Keratinocyte (primary cell): ENCODE measurements around the gene ANKRD44. TPM values are rescaled to one million over a fixed set of nuclear protein-coding genes. Genes with fewer than 3 reads are reported as not detected.

Experiments used
- DNase-seq: peaks from one replicate; pipeline ENCODE4 v3.0.0-alpha.2; 2011; ENCODE audit warnings: low read depth, missing footprints, low spot score
- FAIRE-seq: peaks from 2 replicates; lab custom pipeline; 2011; peaks lifted over from hg19 to GRCh38; lab: Jason Lieb, UNC
- H2AFZ ChIP-seq: 2 replicates; pipeline ENCODE4 v1.6.0; 2012; ENCODE audit warnings: low read length, control low read depth, inconsistent platforms; ENCODE audit not compliant: control insufficient read depth
- H3K27ac ChIP-seq: 2 replicates; pipeline ENCODE4 v1.5.1; 2011; ENCODE audit warnings: low read length; ENCODE audit not compliant: control insufficient read depth, insufficient read depth
- H3K27me3 ChIP-seq: 3 replicates; pipeline ENCODE4 v1.6.0; 2011; ENCODE audit warnings: low read length; ENCODE audit not compliant: control insufficient read depth, insufficient read depth; ENCODE audit errors: extremely low read depth
- H3K36me3 ChIP-seq, 2 experiments: 2 replicates in 1 of 2; 3 replicates in 1 of 2; pipeline ENCODE4 v1.5.1; 2011; ENCODE audit warnings: low read length in 2 of 2, mild to moderate bottlenecking in 1 of 2; ENCODE audit not compliant: control insufficient read depth in 2 of 2, insufficient read depth in 2 of 2; ENCODE audit errors: extremely low read depth in 1 of 2
- H3K4me1 ChIP-seq: 3 replicates; pipeline ENCODE4 v1.5.1; 2011; ENCODE audit warnings: low read length; ENCODE audit not compliant: control insufficient read depth, insufficient read depth; ENCODE audit errors: extremely low read depth
- H3K4me2 ChIP-seq: 3 replicates; pipeline ENCODE4 v1.6.0; 2011; ENCODE audit warnings: low read depth, low read length; ENCODE audit not compliant: control insufficient read depth, insufficient read depth; ENCODE audit errors: extremely low read depth
- H3K4me3 ChIP-seq, 3 experiments: fragments of 200-600 bp in 1 of 3; sonication (generic) in 1 of 3; 2 replicates in 2 of 3; 3 replicates in 1 of 3; pipeline ENCODE4 v1.5.1; 2011 to 2016; ENCODE audit warnings: low read length in 3 of 3, mild to moderate bottlenecking in 3 of 3, control low read depth in 2 of 3, inconsistent platforms in 1 of 3, low read depth in 1 of 3, mixed read lengths in 1 of 3, mixed run types in 1 of 3, moderate library complexity in 1 of 3; ENCODE audit not compliant: control insufficient read depth in 2 of 3, insufficient read depth in 2 of 3; ENCODE audit errors: extremely low read depth in 1 of 3
- H3K79me2 ChIP-seq: 2 replicates; pipeline ENCODE4 v1.6.0; 2012; ENCODE audit warnings: low read length; ENCODE audit not compliant: control insufficient read depth, insufficient read depth
- H3K9ac ChIP-seq: 3 replicates; pipeline ENCODE4 v1.6.0; 2011; ENCODE audit warnings: low read length; ENCODE audit not compliant: control insufficient read depth, insufficient read depth; ENCODE audit errors: extremely low read depth
- H3K9me1 ChIP-seq: 3 replicates; pipeline ENCODE4 v1.6.0; 2011; ENCODE audit warnings: low read length; ENCODE audit not compliant: control insufficient read depth, insufficient read depth; ENCODE audit errors: extremely low read depth
- H3K9me3 ChIP-seq: 2 replicates; pipeline ENCODE4 v1.5.1; 2012; ENCODE audit warnings: low read depth, low read length; ENCODE audit not compliant: control insufficient read depth
- H4K20me1 ChIP-seq: 3 replicates; pipeline ENCODE4 v1.6.0; 2011; ENCODE audit warnings: low read length; ENCODE audit not compliant: control insufficient read depth, insufficient read depth; ENCODE audit errors: extremely low read depth
- EZH2 ChIP-seq: IDR thresholded peaks from one replicate; pipeline ENCODE4 v1.6.1; 2012; ENCODE audit warnings: inconsistent platforms, mild to moderate bottlenecking, low read length, moderate library complexity
- dilution Hi-C: fragments of 300-500 bp; cut with MboI; formaldehyde crosslinking; loops from one replicate; pipeline ENCODE4 v1.7.0; 2020; ENCODE audit warnings: low sequenced_read_pairs; ENCODE audit not compliant: extremely low pct_ligation_motif_present
- polyA plus RNA-seq, 5 experiments: library from polyadenylated mRNA; depleted of rRNA in 3 of 5; stranded (reverse) in 3 of 5; stranded (forward) in 1 of 5; unstranded in 1 of 5; fragments of >200 nt; gene quantifications; 1 replicate in 1 of 5; 2 replicates in 3 of 5; 3 replicates in 1 of 5; pipeline versions ENCODE4 v1.2.1 to v1.2.3, GENCODE V29; 2011 to 2012; ENCODE audit warnings: missing spikeins in 2 of 5, low read depth in 1 of 5, low replicate concordance in 1 of 5
- TF ChIP-seq, protein P1 (sequence below), 3 experiments: IDR thresholded peaks in 1 of 3; conservative IDR thresholded peaks in 1 of 3; optimal IDR thresholded peaks in 1 of 3; 2 replicates in 2 of 3; 3 replicates in 1 of 3; pipeline versions ENCODE3 to v1.5.1; 2011; ENCODE audit warnings: low read length in 3 of 3, mild to moderate bottlenecking in 3 of 3, moderate library complexity in 2 of 3, control low read depth in 1 of 3, inconsistent platforms in 1 of 3; ENCODE audit not compliant: insufficient read depth in 2 of 3; ENCODE audit errors: extremely low read depth in 1 of 3

Gene ANKRD44
- polyA plus RNA-seq, 1 donor (not counting 4 experiments of a cell fraction or from before 2014, with no cell fraction given), result 0.35 TPM

DNA sequence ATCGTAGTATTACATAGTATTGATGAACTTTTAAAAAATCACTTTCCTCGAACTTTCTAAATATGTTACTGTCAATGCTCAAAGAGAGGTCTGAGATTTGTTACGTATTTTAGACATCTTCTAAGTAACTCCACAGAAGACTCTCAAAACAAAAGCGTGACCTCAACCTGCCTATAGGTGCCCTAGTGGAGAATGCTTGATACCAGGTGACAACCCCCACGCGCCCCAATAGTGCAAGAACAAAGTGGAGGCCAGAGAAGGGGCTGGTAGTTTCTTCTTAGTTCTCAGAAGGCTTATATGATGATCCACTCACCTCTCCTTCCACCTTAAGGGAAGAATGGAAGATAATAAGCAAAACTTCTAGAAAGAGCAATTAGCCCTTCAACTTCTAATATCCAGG, 102.6 kb downstream of the ANKRD44 start:
- Histone ChIP-seq H3K4me3 (no peak overlapping the region), H2AFZ (no peak overlapping the region), H3K79me2 (no peaks in the 10 kb centered on the region), H3K4me1 (no peaks in the 10 kb centered on the region), H3K27ac (no peak overlapping the region), H3K27me3 (no peaks in the 10 kb centered on the region), H4K20me1 (no peaks in the 10 kb centered on the region), H3K9ac (no peak overlapping the region), H3K9me3 (no peaks in the 10 kb centered on the region), H3K36me3 (no peaks in the 10 kb centered on the region), H3K9me1 (no peaks in the 10 kb centered on the region), H3K4me2 (no peak overlapping the region)
- FAIRE-seq (no peak), DNase-seq (no peak)
- dilution Hi-C loops, result no loop called here
- no peak for TF ChIP-seq EZH2
- TF ChIP-seq, protein P1, sequence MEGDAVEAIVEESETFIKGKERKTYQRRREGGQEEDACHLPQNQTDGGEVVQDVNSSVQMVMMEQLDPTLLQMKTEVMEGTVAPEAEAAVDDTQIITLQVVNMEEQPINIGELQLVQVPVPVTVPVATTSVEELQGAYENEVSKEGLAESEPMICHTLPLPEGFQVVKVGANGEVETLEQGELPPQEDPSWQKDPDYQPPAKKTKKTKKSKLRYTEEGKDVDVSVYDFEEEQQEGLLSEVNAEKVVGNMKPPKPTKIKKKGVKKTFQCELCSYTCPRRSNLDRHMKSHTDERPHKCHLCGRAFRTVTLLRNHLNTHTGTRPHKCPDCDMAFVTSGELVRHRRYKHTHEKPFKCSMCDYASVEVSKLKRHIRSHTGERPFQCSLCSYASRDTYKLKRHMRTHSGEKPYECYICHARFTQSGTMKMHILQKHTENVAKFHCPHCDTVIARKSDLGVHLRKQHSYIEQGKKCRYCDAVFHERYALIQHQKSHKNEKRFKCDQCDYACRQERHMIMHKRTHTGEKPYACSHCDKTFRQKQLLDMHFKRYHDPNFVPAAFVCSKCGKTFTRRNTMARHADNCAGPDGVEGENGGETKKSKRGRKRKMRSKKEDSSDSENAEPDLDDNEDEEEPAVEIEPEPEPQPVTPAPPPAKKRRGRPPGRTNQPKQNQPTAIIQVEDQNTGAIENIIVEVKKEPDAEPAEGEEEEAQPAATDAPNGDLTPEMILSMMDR (optimal IDR thresholded peaks at IDR 0.05 in 1 of 3, IDR thresholded peaks at IDR 0.05 in 1 of 3, conservative IDR thresholded peaks at IDR 0.05 in 1 of 3; ENCODE audit: extremely low read depth in 1 of 3, insufficient read depth in 2 of 3, low read length in 3 of 3), result no peak

DNA sequence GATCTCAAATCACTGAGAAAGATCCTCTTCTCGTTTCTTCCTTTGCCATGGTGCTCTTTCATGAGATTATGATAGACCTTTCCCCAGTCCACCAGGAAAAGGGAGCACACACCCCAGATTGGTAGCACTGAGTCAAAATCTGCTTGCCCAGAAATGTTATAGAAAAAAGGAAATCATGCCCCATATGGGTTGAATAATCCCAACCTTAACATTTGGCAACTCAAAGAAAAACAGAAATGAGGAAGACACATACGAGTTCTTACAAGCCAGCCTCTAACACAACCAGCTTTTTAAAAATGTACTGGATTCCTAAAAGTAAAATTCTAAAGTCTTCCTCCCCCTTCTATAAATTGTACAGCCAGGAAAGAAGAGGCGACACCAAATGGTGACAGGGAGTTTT, 103.0 kb downstream of the ANKRD44 start:
- Histone ChIP-seq H3K36me3 (no peaks in the 10 kb centered on the region), H3K4me3 (no peak overlapping the region), H3K27ac (no peak overlapping the region), H2AFZ (no peak overlapping the region), H3K9me1 (no peaks in the 10 kb centered on the region), H4K20me1 (no peaks in the 10 kb centered on the region), H3K27me3 (no peaks in the 10 kb centered on the region), H3K4me1 (no peaks in the 10 kb centered on the region), H3K4me2 (no peak overlapping the region), H3K79me2 (no peaks in the 10 kb centered on the region), H3K9ac (no peak overlapping the region), H3K9me3 (no peaks in the 10 kb centered on the region)
- dilution Hi-C loops, result no loop called here
- DNase-seq (no peak), FAIRE-seq (no peak)
- TF ChIP-seq EZH2, result no peak
- TF ChIP-seq, protein P1 (optimal IDR thresholded peaks at IDR 0.05 in 1 of 3, IDR thresholded peaks at IDR 0.05 in 1 of 3, conservative IDR thresholded peaks at IDR 0.05 in 1 of 3; ENCODE audit: extremely low read depth in 1 of 3, insufficient read depth in 2 of 3, low read length in 3 of 3), result no peak
